ENCODE data around the gene LTB4R.

Gene LTB4R

GRCh38 chr14:24310646-24311604 is at the start of gene LTB4R:
TSS of gene LTB4R (plus strand) at chr14:24311502. CDS start at chr14:24315652, 4,150 bp downstream.
- DNase-seq = peak; percentile 76

- no peak for DNase-seq
These were observed 49.4 kb upstream of the LTB4R start for GRCh38 chr14:24261969-24262327.

- no peak for DNase-seq
These were observed 48.2 kb upstream of the LTB4R start, which contains the start of gene TGM1 for GRCh38 chr14:24262821-24263733. TSS of gene TGM1 (minus strand) at chr14:24263177. CDS start at chr14:24262352, 825 bp downstream.

GRCh38 chr14:24263848-24264247 is 47.5 kb upstream of the LTB4R start:
- DNase-seq = no peak

GRCh38 chr14:24264298-24264697 is 47.0 kb upstream of the LTB4R start:
- no peak for DNase-seq

- no peak for DNase-seq
These were observed 44.7 kb upstream of the LTB4R start for GRCh38 chr14:24266344-24267244.

GRCh38 chr14:24267516-24267915 is 43.8 kb upstream of the LTB4R start:
- no peak for DNase-seq

- DNase-seq = no peak
These were observed 43.1 kb upstream of the LTB4R start for GRCh38 chr14:24268225-24268624.

GRCh38 chr14:24269368-24269767 is 41.9 kb upstream of the LTB4R start:
- no peak for DNase-seq

- no peak for DNase-seq
These were observed 41.3 kb upstream of the LTB4R start for GRCh38 chr14:24269910-24270536.

- DNase-seq = no peak
These were observed 40.7 kb upstream of the LTB4R start for GRCh38 chr14:24270537-24271133.

GRCh38 chr14:24271134-24271833 is 40.0 kb upstream of the LTB4R start, which contains the start of gene RABGGTA:
TSS of gene RABGGTA (minus strand) at chr14:24271597. CDS start at chr14:24271115, 482 bp downstream.
- DNase-seq = peak; percentile 96

GRCh38 chr14:24271834-24272263 is 39.5 kb upstream of the LTB4R start:
- DNase-seq = no peak

- no peak for DNase-seq
These were observed 38.8 kb upstream of the LTB4R start for GRCh38 chr14:24272467-24272866.

- no peak for DNase-seq
These were observed 37.8 kb upstream of the LTB4R start for GRCh38 chr14:24273422-24273998.

- peak; percentile 48 for DNase-seq
These were observed 37.2 kb upstream of the LTB4R start for GRCh38 chr14:24274101-24274543.

GRCh38 chr14:24277071-24277470 is 34.2 kb upstream of the LTB4R start:
- DNase-seq = no peak

- DNase-seq = peak; percentile 53
These were observed 33.5 kb upstream of the LTB4R start for GRCh38 chr14:24277606-24278321.

- DNase-seq = no peak
These were observed 32.9 kb upstream of the LTB4R start for GRCh38 chr14:24278424-24278823.
